GM10248 (cell line): Measurements from ENCODE around the gene TCF12.

Experiments used
- CTCF ChIA-PET: fragments of 300-600 bp; sonication (Branson Sonifier 250); formaldehyde crosslinking; extraction: SDS; loops from one replicate; lab custom pipeline; 2021; ENCODE audit warnings: antibody characterized with exemption; lab: Yijun Ruan, JAX
- POLR2A ChIA-PET: fragments of 350-650 bp; sonication (Branson Sonifier 250); formaldehyde crosslinking; extraction: SDS; loops from one replicate; lab custom pipeline; 2020; ENCODE audit warnings: antibody characterized with exemption; lab: Yijun Ruan, JAX
- DNase-seq: peaks from one replicate; pipeline ENCODE4 v3.0.0; 2012; ENCODE audit errors: extremely low spot score
- TF ChIP-seq, protein P1 (sequence below): IDR thresholded peaks from 2 replicates; pipeline ENCODE4 v1.5.1; 2012; ENCODE audit warnings: mild to moderate bottlenecking, low read depth; ENCODE audit errors: extremely low read depth, missing control alignments, control extremely low read depth

Gene TCF12

GRCh38 chr15:56936929-56937328, 18.5 kb downstream of the TCF12 start:
- TF ChIP-seq, protein P1, sequence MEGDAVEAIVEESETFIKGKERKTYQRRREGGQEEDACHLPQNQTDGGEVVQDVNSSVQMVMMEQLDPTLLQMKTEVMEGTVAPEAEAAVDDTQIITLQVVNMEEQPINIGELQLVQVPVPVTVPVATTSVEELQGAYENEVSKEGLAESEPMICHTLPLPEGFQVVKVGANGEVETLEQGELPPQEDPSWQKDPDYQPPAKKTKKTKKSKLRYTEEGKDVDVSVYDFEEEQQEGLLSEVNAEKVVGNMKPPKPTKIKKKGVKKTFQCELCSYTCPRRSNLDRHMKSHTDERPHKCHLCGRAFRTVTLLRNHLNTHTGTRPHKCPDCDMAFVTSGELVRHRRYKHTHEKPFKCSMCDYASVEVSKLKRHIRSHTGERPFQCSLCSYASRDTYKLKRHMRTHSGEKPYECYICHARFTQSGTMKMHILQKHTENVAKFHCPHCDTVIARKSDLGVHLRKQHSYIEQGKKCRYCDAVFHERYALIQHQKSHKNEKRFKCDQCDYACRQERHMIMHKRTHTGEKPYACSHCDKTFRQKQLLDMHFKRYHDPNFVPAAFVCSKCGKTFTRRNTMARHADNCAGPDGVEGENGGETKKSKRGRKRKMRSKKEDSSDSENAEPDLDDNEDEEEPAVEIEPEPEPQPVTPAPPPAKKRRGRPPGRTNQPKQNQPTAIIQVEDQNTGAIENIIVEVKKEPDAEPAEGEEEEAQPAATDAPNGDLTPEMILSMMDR, result no peak
- CTCF ChIA-PET, result no interaction called here
- DNase-seq, result no peak
- POLR2A ChIA-PET, result no interaction called here

DNA sequence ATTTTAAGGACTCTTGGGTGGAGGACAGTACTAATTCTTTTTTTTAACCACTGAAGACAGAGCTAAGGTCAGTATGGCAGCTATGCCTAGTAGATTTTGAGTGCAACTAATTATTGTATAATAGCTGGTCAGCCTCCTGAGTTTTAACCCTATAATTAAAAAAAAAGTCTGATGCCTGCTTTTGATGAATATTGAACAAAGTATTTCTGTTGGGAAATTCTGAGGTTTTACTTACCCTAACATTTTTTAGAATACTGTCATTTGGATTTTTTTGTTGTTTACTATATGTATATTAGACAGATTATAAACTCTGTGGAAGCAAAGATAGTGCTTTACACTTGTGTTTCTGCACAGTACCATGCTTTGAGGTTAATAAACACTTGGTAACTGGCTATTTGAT, 20.8 kb downstream of the TCF12 start:
- CTCF ChIA-PET, result interaction anchor here (0.8 kb wide), 1 partner anchor 36 kb away, joined by 3 read pairs; no protein-coding TSS in a partner anchor
- POLR2A ChIA-PET, result interaction anchor here (0.6 kb wide), 1 partner anchor 9 kb away, joined by 3 read pairs; no protein-coding TSS in a partner anchor
- TF ChIP-seq, protein P1, result no peak
- no peak for DNase-seq

- ChIA-PET CTCF (interaction anchor here (1.3 kb wide), 1 partner anchor 9 kb away, joined by 3 read pairs; no protein-coding TSS in a partner anchor), POLR2A (no interaction called here)
- TF ChIP-seq, protein P1, result no peak
- DNase-seq, result no peak
Observed at GRCh38 chr15:56940388-56940787, 21.9 kb downstream of the TCF12 start.

- ChIA-PET POLR2A (no interaction called here), CTCF (interaction anchor here (1.0 to 1.4 kb wide), 3 partner anchors 13 to 21 kb away, joined by 3 read pairs; no protein-coding TSS in a partner anchor)
- no peak for DNase-seq
- TF ChIP-seq, protein P1, result no peak
Observed at GRCh38 chr15:56942118-56942517, 23.7 kb downstream of the TCF12 start.

GRCh38 chr15:56943403-56943802, 25.0 kb downstream of the TCF12 start:
- TF ChIP-seq, protein P1, result no peak
- ChIA-PET CTCF (interaction anchor here (0.9 to 1.5 kb wide), 6 partner anchors 12 to 204 kb away, joined by 3 to 5 read pairs (median 3); no protein-coding TSS in a partner anchor), POLR2A (no interaction called here)
- DNase-seq, result no peak

DNA sequence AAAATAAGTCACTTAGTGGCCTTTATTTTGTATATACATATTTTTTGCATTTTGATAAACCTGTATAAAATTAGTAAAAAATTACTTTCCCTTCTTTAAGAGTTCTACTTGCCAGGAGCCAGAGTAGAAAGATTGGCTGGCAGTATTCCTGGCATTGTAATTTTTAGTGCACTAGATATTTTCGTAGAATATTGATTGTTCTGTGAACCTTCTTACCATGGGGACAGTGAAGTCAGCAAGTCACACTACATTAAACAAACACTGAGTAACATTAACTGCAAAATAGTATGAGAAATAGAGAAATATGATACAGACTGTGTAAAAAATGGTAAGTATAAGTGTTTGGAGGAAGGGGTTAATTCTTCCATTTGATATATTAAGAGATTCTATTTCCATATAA, 26.0 kb downstream of the TCF12 start:
- POLR2A ChIA-PET, result no interaction called here
- TF ChIP-seq, protein P1, result no peak
- CTCF ChIA-PET, result interaction anchor here (1.5 kb wide), 1 partner anchor 202 kb away, joined by 3 read pairs; no protein-coding TSS in a partner anchor
- DNase-seq, result no peak
